GM18519 (cell line): ENCODE data around the gene STARD4.
A peak's percentile ranks its signal among the peaks of the same experiment; 100 is the strongest.

Experiments used
- ATAC-seq: cut with Tn5 transposase; IDR thresholded peaks from one replicate; pipeline ENCODE4 v1.9.1; 2021; ENCODE audit warnings: mild to moderate bottlenecking, moderate library complexity; ENCODE audit not compliant: unreplicated experiment, low FRiP score

The STARD4 gene

GRCh38 chr5:111512375-111513130 lies at the start of gene STARD4:
TSS of gene STARD4 (minus strand) at chr5:111512535. CDS start at chr5:111507433, 5,102 bp downstream.
- ATAC-seq, result peak; percentile 91

GRCh38 chr5:111559680-111560079 lies 47.3 kb upstream of the STARD4 start:
- ATAC-seq, result no peak

- ATAC-seq, result no peak
Observed at GRCh38 chr5:111557686-111558085, 45.4 kb upstream of the STARD4 start.

GRCh38 chr5:111557111-111557510 lies 44.8 kb upstream of the STARD4 start:
- ATAC-seq, result no peak

- ATAC-seq, result no peak
Observed at GRCh38 chr5:111556501-111556900, 44.2 kb upstream of the STARD4 start.

GRCh38 chr5:111555760-111556159 lies 43.4 kb upstream of the STARD4 start:
- ATAC-seq, result no peak

GRCh38 chr5:111553868-111554267 lies 41.5 kb upstream of the STARD4 start:
- no peak for ATAC-seq

GRCh38 chr5:111552896-111553295 lies 40.6 kb upstream of the STARD4 start:
- no peak for ATAC-seq

- ATAC-seq, result no peak
Observed at GRCh38 chr5:111552492-111552891, 40.2 kb upstream of the STARD4 start.

- ATAC-seq, result no peak
Observed at GRCh38 chr5:111551569-111552275, 39.4 kb upstream of the STARD4 start.

GRCh38 chr5:111551161-111551560 lies 38.8 kb upstream of the STARD4 start:
- peak; percentile 9 for ATAC-seq

- peak; percentile 64 for ATAC-seq
Observed at GRCh38 chr5:111550282-111551020, 38.1 kb upstream of the STARD4 start.

- no peak for ATAC-seq
Observed at GRCh38 chr5:111548992-111549649, 36.8 kb upstream of the STARD4 start.

- no peak for ATAC-seq
Observed at GRCh38 chr5:111548348-111548950, 36.1 kb upstream of the STARD4 start.

GRCh38 chr5:111545031-111545430 lies 32.7 kb upstream of the STARD4 start:
- no peak for ATAC-seq

- ATAC-seq, result no peak
Observed at GRCh38 chr5:111537141-111538024, 25.0 kb upstream of the STARD4 start.

- no peak for ATAC-seq
Observed at GRCh38 chr5:111535879-111536549, 23.7 kb upstream of the STARD4 start.

- ATAC-seq, result no peak
Observed at GRCh38 chr5:111532886-111533582, 20.7 kb upstream of the STARD4 start.
